Upper lobe of left lung (tissue), 6 donors: ENCODE measurements around the gene PLEKHG2. TPM values are rescaled to one million over a fixed set of nuclear protein-coding genes. Genes with fewer than 3 reads are reported as not detected.

Experiments
- ATAC-seq, 2 donors: fragments of 200-7000 bp; cut with Tn5 transposase; one replicate each; pipeline ENCODE4 v1.9.1; 2022; ENCODE audit warnings: mild to moderate bottlenecking in 2 of 2, moderate library complexity in 2 of 2; ENCODE audit not compliant: low FRiP score in 2 of 2
- DNase-seq, 2 donors: peaks; one replicate each; pipeline ENCODE4 v3.0.0-alpha.2; 2019 to 2020
- H3K27ac ChIP-seq, 4 donors: fragments of 200-600 bp; sonication (generic); one replicate each; pipeline ENCODE4 v1.5.1; 2016 to 2019
- H3K27me3 ChIP-seq, 4 donors: fragments of 200-600 bp; sonication (generic); one replicate each; pipeline ENCODE4 v1.5.1; 2017 to 2019
- H3K36me3 ChIP-seq, 4 donors: fragments of 200-600 bp; sonication (generic); one replicate each; pipeline ENCODE4 v1.5.1; 2016 to 2019
- H3K4me1 ChIP-seq, 4 donors: fragments of 200-600 bp; sonication (generic); one replicate each; pipeline ENCODE4 v1.5.1; 2018 to 2019
- H3K4me3 ChIP-seq, 4 donors: fragments of 200-600 bp; sonication (generic); one replicate each; pipeline ENCODE4 v1.5.1; 2017 to 2019; ENCODE audit warnings: mild to moderate bottlenecking in 2 of 4, moderate library complexity in 1 of 4
- H3K9me3 ChIP-seq, 4 donors: fragments of 200-600 bp; sonication (generic); one replicate each; pipeline ENCODE4 v1.5.1; 2018 to 2019
- EP300 ChIP-seq, 4 donors: sonication (generic); formaldehyde crosslinking; IDR thresholded peaks; one replicate each; pipeline ENCODE4 v1.5.1; 2017; ENCODE audit warnings: antibody characterized with exemption in 4 of 4, control low read depth in 2 of 4
- POLR2A ChIP-seq, 4 donors: fragments of 450-650 bp; IDR thresholded peaks; one replicate each; pipeline ENCODE4 v1.5.1; 2016 to 2017; ENCODE audit warnings: antibody characterized with exemption in 4 of 4, mild to moderate bottlenecking in 2 of 4
- POLR2AphosphoS5 ChIP-seq, 2 donors: sonication (generic); formaldehyde crosslinking; IDR thresholded peaks; one replicate each; pipeline ENCODE4 v1.5.1; 2017; ENCODE audit warnings: antibody characterized with exemption in 2 of 2
- WGBS, 2 donors: methylation state at CpG; one replicate each; pipeline ENCODE4 v1.1.5; 2017 to 2018; 5-methylcytosine and 5-hydroxymethylcytosine counted together
- total RNA-seq, 6 donors: library from RNA; depleted of rRNA in 4 of 6; stranded (reverse); fragments of >200 nt in 4 of 6; gene quantifications; one replicate each; pipeline versions ENCODE4 v1.1.0 to v1.2.1, GENCODE V29; 2016 to 2021
- TF ChIP-seq, protein P1 (sequence below), 6 experiments: fragments of 450-650 bp in 4 of 6; fragments of 200-600 bp in 2 of 6; sonication (generic) in 2 of 6; IDR thresholded peaks; one replicate each; pipeline ENCODE4 v1.5.1; 2016 to 2019; ENCODE audit warnings: antibody characterized with exemption in 6 of 6
- donor health status: DM: no; HTN: no; CAD: no; lungs with moderate emphysema.
- donor health status: DM: no; HTN: yes; CAD: no; lungs with severe emphysema.

The PLEKHG2 gene
- total RNA-seq, 6 donors from 2014 or later = 15.8 to 48.1 (median 29.0) TPM

DNA sequence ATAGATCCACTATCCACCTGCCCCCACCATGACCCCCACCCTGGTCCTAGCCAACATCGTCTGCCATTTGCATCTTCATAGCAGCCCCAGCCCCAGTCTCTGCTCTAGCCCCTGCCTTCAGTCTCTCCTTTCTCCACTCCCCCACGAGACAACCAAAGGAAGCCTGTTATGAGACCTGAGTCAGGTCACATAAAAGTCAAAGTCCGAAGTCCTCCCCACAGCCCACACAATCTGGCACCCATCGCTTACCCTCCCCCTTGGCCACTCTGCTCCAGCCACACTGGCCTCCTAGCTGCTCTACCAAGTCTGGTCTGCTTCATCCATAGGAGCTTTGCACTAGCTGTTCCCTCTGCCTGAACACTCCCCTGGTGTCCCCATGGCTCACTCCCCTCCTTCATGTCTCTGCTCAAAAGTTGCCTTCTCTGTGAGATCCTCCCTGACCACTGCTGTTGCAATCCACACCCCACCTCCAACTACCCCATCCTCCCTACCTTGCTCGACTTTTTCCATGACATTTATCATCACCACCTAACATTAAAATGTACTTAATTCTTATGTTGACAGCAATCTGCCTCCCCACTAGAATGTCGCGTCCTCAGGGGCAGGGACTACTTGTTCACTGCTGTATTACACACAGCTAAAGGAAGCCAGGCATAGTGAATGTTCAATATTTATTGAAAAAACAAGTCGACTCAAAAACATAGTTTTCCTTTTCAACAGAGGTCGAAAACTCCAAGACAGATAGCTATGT lies 1.2 kb upstream of the PLEKHG2 start:
- WGBS, 2 donors = 16 to 17% methylated on average over 9 of the region's 9 CpGs
- peak overlapping the region in 3 of 4 donors; percentile 72 to 81 (median 80) for H3K4me3 ChIP-seq
- peak overlapping the region; percentile 99 to 100 (median 100) for H3K27ac ChIP-seq
- H3K9me3 ChIP-seq = no peaks in the 10 kb centered on the region
- peaks cover 21 to 58% (median 39%) of the 10 kb centered on the region in 4 donors for H3K4me1 ChIP-seq
- peak in 1 of 2 donors; percentile 71 for DNase-seq
- no peaks in the 10 kb centered on the region for H3K27me3 ChIP-seq
- TF ChIP-seq, protein P1, sequence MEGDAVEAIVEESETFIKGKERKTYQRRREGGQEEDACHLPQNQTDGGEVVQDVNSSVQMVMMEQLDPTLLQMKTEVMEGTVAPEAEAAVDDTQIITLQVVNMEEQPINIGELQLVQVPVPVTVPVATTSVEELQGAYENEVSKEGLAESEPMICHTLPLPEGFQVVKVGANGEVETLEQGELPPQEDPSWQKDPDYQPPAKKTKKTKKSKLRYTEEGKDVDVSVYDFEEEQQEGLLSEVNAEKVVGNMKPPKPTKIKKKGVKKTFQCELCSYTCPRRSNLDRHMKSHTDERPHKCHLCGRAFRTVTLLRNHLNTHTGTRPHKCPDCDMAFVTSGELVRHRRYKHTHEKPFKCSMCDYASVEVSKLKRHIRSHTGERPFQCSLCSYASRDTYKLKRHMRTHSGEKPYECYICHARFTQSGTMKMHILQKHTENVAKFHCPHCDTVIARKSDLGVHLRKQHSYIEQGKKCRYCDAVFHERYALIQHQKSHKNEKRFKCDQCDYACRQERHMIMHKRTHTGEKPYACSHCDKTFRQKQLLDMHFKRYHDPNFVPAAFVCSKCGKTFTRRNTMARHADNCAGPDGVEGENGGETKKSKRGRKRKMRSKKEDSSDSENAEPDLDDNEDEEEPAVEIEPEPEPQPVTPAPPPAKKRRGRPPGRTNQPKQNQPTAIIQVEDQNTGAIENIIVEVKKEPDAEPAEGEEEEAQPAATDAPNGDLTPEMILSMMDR (IDR thresholded peaks at IDR 0.05) = no peak
- TF ChIP-seq EP300 (IDR thresholded peaks at IDR 0.05) (peak in 1 of 4 donors; percentile 21), POLR2A (IDR thresholded peaks at IDR 0.05) (peak in 2 of 4 donors; percentile 70 to 78), POLR2AphosphoS5 (IDR thresholded peaks at IDR 0.05) (peak; percentile 78 to 98)
- ATAC-seq = peak in 1 of 2 donors; percentile 0
- peaks cover 11 to 29% (median 15%) of the 10 kb centered on the region in 4 donors for H3K36me3 ChIP-seq

DNA sequence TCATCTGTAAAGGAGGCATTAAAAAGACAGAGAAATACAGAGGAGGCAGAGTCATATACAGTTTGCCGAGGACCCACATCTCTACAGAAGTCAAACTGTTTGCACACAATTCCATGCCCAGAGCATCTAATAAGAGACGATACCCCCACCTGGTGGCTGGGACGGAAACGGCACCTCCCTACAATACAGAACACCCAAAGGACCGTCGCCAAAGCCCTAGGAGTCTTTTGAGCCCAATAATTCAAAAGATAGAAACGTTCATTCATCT lies 703 bp upstream of the PLEKHG2 start:
- Histone ChIP-seq H3K27me3 (no peaks in the 10 kb centered on the region), H3K36me3 (peaks cover 11 to 33% (median 15%) of the 10 kb centered on the region in 4 donors), H3K27ac (peak overlapping the region; percentile 99 to 100 (median 100)), H3K4me1 (peaks cover 21 to 59% (median 39%) of the 10 kb centered on the region in 4 donors), H3K4me3 (peak overlapping the region in 3 of 4 donors; percentile 68 to 80 (median 72)), H3K9me3 (no peaks in the 10 kb centered on the region)
- 0 to 1% methylated on average over 7 of the region's 7 CpGs for WGBS, 2 donors
- TF ChIP-seq POLR2A (IDR thresholded peaks at IDR 0.05) = no peak
- TF ChIP-seq, protein P1 (IDR thresholded peaks at IDR 0.05) = peak; percentile 90 to 98 (median 94)
- DNase-seq (peak in 1 of 2 donors; percentile 93), ATAC-seq (peak; percentile 54 to 72)

DNA sequence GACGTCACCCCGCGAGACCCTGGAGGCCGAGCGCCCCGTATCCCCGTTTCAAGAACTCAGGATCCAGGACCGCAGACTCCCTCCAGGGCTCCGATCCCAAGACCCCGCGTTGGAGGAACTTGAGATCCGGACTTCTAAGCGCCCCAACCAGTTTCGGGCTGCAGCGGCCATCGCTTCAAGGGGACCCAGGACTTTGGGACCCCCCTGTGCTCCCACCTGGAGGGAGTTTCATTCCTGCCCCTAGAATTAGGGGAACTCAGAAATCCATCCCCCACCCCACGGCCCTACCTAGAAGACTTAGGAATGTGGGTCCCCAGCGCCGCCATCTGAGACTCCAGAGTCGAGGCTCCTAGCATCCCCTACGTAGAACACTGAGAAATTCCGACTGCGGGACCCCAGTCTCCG lies 400 bp downstream of the PLEKHG2 start:
- ATAC-seq (no peak), DNase-seq (peak in 1 of 2 donors; percentile 38)
- no peaks in the 10 kb centered on the region for H3K9me3 ChIP-seq
- WGBS, 2 donors = 0 to 2% methylated on average over 13 to 19 of the region's 24 CpGs
- peak overlapping the region; percentile 68 to 80 (median 75) for H3K4me3 ChIP-seq
- H3K27me3 ChIP-seq = no peaks in the 10 kb centered on the region
- peaks cover 21 to 65% (median 39%) of the 10 kb centered on the region in 4 donors for H3K4me1 ChIP-seq
- peaks cover 8 to 35% (median 15%) of the 10 kb centered on the region in 4 donors for H3K36me3 ChIP-seq
- TF ChIP-seq, protein P1 (IDR thresholded peaks at IDR 0.05) = peak in 1 of 6 experiments; percentile 10
- TF ChIP-seq POLR2A (IDR thresholded peaks at IDR 0.05) = no peak
- H3K27ac ChIP-seq = peak overlapping the region; percentile 99 to 100 (median 100)

DNA sequence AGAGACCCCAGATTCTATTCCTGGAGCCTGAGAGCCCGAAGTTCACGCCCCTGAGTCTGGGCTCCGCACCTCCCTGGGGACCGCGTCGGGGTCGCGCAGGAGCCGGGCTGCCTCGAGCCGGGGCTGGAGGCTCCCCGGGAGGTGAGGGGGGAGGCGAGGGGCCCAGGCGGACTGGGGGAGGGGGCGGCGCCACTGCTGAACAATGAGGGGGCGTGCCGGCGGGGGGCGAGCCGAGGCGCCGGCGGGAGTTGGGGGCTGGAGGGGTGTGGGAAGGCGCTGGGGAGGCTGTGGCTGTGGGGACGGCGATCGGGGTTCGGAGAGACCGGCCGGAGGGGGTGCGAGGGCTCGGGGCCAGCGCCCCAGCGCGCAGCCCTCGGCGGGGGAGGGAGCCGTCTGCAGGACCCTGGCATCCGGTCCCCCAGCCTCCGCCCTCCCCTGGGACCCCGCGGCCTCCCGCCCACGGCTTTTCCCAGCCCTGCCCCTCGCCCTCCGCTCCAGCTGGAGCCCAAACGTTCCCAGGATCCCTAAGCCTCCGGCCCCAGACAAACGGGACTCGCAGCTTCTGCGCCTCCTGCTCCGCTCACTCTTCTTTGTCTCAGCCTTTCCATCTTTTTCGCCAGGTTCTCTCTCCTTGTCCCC lies 922 bp downstream of the PLEKHG2 start:
- Histone ChIP-seq H3K9me3 (no peaks in the 10 kb centered on the region), H3K27ac (peak overlapping the region; percentile 99 to 100 (median 100)), H3K36me3 (peaks cover 3 to 34% (median 11%) of the 10 kb centered on the region in 4 donors), H3K4me3 (peak overlapping the region; percentile 68 to 80 (median 75)), H3K4me1 (peaks cover 21 to 65% (median 39%) of the 10 kb centered on the region in 4 donors), H3K27me3 (no peaks in the 10 kb centered on the region)
- TF ChIP-seq POLR2AphosphoS5 (IDR thresholded peaks at IDR 0.05) (peak; percentile 11 to 20), EP300 (IDR thresholded peaks at IDR 0.05) (no peak), POLR2A (IDR thresholded peaks at IDR 0.05) (no peak)
- TF ChIP-seq, protein P1 (IDR thresholded peaks at IDR 0.05) = no peak
- DNase-seq (peak; percentile 37 to 93), ATAC-seq (peak in 1 of 2 donors; percentile 0)
- WGBS, 2 donors = 1 to 9% methylated on average over 10 to 16 of the region's 54 CpGs
